ENCODE results near the gene DNAH6.

The DNAH6 gene

DNA sequence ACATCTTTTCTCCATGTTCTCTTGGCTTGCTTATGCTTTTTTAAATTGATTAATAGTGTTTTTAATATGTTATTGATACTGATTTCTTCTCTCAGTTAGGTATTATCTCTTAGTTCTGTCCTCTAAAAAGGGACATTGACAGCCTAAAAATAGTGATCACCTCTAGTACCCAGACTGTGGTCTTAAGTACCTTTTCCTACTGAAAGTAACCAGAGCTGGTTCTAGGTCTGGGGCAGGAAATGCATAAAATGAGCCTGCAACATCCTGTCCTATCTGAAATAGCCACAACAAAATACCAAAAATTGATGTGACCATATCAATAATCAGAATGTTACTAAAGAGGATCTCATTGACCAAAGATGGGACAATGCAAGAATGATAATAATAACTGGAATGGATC is 113.3 kb downstream of the DNAH6 start:
- DNase-seq (ENCODE audit: low read depth): no peak

DNA sequence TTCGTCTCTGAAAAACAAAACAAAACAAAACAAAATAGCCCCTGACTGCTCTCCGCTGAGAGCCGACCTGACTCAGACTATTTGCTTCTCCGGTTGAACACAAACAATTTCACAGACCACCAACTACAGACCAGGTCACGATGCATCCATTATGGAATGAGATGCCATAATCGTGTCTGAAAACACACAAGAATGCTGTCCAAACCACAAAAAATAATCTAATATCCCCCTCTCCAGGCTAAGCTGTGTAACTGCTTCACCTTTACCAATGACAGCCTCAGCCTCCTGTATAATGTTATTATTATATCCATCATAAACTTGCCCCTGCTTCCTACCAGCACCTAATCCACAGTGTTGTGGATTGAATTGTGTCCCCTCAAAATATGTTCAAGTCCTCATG is 114.7 kb downstream of the DNAH6 start:
- DNase-seq (ENCODE audit: low read depth): no peak

DNA sequence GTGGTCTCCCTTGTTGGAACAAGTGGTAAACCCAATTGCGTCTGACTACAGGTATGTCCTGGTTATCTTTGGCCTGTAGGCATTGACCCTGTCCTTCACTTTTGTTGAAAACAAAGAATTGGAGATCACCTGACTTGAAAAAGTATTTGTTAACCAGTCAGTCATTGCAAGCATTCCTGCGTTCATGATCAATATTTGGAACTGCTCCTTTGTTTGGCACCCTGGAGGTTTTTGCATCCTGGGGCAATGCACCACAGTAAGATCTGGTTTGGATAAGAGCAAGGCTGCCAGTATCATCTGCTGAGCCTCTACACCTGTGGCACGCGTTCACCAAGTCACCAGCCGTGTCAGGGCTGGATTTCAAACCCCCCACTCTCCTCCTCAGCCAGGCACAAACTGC is 115.7 kb downstream of the DNAH6 start:
- no peak for DNase-seq (ENCODE audit: low read depth)

DNA sequence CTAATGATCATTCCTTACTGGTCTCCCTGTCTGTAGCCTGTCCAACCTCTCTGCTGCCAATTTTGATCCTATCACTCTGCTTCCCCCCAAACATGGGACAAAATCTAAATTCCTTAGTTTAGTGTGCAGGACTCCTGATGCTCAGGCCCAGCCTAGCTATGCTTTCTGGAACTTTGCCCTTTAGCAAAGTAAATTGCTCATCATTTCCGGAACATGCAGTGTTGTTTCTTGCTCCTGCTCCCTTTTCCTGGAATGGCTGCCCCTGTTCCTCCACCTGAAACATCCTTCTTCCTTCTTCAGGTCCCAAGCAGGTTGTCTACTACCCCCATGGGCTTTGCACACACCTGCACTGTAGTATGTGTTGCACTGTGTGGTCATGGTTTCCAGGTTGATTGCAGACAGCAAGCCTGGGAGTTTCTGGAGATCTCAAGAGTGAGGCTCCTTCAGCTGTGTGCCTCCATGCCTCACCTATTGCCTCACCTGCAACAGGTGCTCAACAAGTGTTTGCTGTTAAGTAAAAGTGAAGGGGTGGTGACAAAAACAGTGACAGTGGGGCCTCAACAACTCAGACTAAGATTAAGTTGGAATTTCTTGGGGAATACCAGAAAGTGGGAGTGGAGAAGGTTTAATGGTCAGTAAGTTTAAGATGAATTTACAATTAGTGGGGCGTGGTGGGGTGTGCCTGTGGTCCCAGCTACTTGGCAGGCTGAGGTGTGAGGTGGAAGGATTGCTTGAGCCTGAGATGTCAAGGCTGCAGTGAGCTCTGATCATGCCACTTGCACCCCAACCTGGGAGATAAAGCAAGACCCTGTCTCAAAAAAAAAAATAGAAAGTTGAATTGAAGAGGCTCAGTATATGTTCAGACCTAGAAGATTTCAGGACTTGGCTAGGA is 120.0 kb downstream of the DNAH6 start:
- no peak for DNase-seq (ENCODE audit: low read depth)

DNA sequence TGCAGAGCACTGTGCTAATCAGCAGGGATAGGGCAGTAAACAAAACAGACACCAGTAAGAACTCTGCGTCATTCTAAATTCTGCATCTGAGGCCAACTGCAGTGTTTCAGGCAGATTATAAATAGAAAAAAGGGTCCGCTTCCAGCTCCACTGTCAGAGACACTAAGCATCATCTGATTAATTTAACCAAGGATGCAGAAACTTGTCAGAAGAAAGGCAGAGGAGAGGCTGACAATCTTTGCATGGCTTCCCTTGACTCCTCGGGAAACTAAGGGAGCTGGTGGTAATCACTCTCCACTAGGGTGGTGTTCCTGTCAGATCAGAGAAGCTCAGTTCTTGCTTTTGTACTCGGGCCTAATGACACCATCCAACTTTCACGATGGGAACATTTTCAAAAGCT is 123.5 kb downstream of the DNAH6 start:
- DNase-seq (ENCODE audit: low read depth): no peak

DNA sequence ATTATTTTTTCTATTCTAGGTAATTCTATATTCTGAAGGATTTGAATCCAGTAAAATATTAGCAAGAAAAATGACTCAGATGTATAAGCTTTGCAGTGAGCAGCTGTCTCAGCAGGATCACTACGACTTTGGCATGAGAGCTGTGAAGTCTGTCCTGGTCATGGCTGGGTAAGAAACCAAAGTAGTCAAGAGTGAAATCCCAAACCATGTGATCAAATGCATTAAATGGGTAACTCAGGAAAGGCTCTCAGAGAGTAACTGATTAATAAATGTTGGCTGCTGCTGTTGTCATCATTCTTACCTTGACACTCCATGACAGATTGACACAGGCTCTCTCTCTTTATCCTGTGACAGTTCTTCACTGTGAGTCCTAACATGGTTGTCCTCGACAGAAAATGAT is 124.1 kb downstream of the DNAH6 start:
- DNase-seq (ENCODE audit: low read depth): no peak

DNA sequence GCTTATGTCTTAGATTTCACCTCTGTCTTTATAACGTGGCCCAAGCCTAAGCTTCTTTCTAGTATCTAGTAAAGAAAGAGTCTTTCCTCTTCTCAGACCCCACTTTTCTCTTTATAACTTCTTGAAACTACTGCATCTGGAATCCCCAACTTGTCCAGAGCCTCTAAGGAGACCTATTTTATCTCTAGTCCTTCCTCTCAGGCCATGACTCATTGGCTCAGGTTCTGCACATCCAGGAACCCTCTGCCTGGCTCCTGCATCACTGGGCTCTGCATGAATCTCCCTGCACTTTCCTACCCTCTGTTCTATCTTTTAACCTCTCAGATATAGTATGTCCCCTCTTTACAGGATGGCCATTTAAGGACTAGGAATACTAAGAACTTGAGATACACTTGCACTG is 124.7 kb downstream of the DNAH6 start:
- DNase-seq (ENCODE audit: low read depth): no peak

DNA sequence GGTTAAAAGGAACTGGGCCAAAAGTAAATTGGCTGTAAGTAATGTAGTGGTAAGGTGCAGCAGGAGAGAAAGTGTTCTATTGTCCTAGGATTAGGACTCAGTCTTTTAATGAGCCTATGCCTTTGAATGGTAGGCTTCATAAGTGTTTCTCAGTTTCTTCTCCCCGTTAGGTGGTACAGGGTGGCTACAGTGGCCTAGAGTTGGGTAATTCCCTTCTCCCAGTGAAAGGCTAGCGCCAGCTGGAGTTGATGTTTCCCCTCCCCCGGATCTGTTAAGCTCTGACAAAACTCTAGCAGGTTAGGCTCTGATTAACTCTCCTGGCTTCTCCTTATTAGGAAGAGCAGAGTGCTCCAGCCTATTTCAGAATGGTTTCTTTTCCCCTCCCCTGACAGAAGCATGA is 127.7 kb downstream of the DNAH6 start:
- DNase-seq (ENCODE audit: low read depth): no peak

DNA sequence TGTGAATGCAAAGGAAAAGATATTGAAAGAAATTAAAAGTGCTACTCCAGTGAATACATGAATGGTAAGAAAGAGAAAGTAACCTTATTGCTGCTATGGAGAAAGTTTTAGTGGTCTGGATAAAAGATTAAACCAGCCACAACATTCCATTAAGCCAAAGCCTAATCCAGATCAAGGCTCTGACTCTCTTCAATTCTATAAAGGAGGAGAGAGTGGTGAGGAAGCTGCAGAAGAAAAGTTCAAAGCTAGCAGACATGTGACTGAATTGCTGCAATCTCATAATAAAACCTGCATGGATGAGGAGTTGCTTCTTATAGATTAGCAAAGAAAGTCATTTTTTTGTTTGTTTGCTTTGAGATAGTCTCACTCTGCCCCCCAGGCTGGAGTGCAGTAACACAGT is 130.2 kb downstream of the DNAH6 start:
- no peak for DNase-seq (ENCODE audit: low read depth)

DNA sequence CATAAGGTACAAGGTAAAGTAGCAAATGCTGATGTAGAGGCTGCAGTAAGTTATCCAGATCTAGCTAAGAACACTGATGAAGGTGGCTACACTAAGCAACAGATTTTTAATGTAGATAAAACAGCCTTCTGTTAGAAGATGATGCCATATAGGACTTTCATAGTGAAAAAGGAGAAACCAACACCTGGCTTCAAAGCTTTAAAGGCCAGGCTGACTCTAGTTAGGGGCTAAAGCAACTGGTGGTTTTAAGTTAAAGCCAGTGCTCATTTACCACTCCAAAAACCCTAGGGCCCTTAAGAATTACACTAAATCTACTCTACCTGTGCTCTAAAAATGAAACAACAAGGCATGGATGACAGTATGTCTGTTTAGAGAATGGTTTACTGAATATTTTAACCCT is 131.0 kb downstream of the DNAH6 start:
- DNase-seq (ENCODE audit: low read depth): no peak

DNA sequence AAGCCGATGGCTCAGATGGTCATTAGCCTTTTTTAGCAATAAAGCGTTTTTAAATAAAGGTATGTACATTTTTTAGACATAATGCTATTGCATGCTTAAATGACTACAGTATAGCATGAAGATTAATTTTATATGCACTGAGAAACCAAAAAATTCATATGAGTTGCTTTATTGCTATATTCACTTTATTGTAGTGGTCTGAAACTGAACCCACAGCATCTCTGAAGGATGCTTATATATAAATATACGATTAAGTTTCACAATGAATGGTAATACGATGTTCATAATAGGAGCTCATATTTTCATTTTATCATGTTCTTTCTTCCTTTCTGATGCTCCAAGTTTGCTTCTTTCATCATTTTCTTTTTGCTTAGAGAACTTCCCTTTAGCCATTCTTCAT is 132.8 kb downstream of the DNAH6 start:
- DNase-seq (ENCODE audit: low read depth): no peak

DNA sequence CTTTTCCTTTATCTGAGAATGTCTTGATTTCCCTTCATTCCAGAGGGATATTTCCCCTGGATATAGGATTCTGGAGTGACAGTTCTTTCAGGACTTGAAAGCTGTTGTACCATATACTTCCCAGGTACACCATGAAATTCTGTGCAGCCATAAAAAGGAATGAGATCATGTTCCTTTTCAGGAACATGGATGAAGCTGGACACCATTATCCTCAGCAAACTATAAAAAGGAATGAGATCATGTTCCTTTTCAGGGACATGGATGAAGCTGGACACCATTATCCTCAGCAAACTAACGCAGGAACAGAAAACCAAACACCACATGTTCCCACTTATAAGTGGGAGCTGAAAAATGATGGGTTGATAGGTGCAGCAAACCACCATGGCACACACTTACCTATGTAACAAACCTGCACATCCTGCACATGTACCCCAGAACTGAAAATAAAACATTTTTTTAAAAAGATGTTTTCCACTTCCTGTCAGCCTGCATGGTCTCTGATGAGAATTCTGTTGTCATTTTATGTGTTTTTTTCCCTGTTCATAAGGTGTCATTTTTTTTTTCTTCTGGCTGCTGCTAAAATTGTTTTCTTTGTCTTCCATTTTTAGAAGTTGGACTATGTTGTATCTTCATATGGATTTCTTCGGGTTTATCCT is 133.3 kb downstream of the DNAH6 start:
- DNase-seq (ENCODE audit: low read depth): no peak

DNA sequence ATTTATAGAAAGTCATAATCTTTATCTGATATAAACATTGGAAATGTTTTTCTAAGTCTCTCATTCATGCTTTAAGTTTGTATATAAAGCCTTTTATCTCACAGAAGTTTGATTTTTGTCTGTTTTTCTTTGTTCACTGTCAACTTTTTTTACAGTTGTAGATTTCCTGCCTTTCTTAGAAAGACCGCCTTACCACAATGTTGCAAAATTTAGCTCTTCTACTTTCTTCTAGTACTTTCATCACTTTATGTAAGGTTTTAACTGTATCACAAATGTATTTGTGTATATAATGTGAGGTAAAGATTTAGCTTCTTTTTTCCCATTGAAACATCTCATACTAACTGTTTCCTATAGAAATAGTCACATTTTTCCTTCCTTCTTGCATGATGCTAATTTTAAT is 136.1 kb downstream of the DNAH6 start:
- DNase-seq (ENCODE audit: low read depth): no peak

DNA sequence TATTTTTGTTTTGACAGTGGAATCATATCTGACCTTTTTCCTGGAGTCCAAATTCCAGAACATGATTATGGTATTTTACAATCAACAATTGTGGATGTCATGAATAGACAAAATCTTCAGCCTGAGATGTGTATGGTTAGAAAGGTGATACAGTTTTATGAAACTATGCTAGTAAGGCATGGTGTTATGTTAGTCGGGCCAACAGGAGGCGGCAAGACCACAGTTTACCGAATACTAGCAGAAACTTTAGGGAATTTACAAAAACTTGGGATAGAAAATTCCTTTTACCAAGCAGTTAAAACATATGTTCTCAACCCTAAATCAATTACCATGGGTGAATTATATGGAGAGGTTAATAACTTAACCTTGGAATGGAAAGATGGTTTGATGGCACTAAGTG is 137.0 kb downstream of the DNAH6 start:
- DNase-seq (ENCODE audit: low read depth): no peak

DNA sequence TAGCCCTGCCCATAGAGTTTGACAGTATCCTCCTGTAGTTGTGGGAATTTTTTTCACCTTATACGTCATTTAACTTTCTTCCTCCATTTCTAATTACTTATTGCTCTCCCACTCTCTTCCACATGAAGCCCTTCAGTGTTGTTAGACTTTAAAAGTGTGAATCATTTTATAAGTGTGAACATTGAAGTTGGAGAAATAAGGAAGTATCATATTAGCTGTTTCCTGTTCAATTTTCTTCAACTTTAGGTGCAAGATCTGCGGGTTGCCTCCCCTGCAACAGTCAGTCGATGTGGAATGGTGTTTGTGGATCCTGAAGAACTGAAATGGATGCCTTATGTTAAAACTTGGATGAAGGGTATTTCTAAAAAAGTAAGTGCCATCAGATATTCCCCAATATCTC is 138.1 kb downstream of the DNAH6 start:
- no peak for DNase-seq (ENCODE audit: low read depth)

DNA sequence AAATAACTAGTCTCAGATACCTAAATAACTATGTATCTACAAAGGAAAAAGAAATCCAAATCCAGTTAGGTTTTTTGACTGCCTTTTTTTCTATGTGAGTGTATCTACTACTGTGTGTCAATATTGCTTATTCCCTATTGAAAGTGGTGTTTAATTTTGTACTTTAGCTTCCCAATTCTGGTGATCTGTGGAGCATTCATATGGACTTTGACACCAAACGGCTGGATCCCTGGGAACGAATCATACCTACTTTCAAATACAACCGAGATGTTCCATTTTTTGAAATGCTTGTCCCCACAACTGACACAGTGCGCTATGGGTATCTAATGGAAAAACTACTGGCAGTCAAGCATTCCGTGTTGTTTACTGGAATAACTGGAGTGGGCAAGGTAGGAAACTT is 152.8 kb downstream of the DNAH6 start:
- DNase-seq (ENCODE audit: low read depth): no peak

DNA sequence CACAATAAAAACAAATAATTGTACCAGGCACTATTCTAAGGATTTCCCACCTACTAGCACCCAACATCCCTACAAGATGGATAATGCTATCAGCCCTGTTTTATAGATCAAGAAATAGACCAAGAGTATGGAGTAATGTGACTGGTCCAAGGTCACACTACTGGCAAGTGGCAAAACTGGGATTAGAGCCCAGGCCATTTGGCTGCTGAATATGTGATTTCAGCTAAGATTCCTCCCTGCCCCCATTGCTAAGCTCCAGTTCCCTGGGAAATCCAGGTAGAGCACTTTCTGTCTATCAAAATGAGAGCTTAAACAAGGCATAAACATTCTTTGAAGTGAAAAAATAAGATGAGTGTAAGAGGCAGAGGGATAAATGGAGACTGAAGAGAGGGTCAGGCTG is 157.8 kb downstream of the DNAH6 start:
- no peak for DNase-seq (ENCODE audit: low read depth)

DNA sequence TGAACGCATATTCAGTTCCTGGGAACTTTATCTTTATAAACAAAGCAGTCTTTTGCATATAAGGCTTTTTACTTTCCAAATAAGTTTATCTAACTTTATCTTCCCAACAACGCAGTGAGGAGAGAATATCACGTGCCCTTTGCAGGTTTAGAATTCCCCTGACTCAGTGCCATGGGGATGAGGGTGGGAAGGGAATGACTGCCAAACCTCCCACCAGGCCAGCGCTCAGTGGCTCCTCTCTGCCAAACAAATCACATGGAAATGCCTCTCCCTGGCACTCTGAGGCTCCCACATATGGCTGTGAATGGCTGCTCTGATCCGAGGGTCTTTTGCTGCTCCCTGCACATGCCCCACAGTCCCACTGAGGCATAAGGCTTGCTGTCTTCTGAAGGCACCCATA is 158.3 kb downstream of the DNAH6 start:
- DNase-seq (ENCODE audit: low read depth): no peak

DNA sequence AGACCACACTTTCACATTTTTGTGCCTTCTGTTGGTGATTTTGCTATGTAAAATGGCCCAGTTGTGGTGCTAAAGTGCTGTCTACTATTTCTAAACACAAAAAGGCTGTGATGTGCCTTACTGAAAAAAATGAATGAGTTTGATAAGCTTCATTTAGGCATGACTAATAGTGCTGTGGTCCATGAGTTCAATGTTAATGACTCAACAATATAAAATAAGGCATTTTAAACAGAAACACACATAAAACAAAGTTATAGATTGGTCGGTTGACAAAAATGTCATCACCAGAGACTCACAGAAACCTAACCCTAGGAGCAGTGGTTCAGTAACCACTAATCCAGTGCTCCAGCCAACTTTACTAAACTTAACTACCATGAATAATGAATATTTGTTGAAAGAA is 160.0 kb downstream of the DNAH6 start:
- DNase-seq (ENCODE audit: low read depth): no peak

DNA sequence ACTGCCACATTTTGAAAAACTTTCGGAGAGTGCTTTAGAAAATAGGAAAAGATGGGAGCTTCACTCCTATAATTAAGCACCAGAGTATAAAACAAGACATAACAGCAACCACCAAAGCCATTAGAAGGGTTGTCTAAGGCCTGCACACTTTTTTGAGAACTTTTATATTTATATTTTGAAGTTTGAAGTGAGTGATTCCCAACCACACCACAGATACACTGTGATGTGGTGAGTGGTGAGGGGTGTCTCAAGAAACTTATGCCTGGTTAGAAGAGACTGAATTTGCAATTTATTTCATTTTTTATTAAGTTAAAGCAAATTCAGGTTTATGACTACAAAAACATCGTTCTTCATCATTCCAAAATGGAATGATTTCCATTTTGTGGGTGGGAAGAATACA is 161.9 kb downstream of the DNAH6 start:
- DNase-seq (ENCODE audit: low read depth): no peak

DNA sequence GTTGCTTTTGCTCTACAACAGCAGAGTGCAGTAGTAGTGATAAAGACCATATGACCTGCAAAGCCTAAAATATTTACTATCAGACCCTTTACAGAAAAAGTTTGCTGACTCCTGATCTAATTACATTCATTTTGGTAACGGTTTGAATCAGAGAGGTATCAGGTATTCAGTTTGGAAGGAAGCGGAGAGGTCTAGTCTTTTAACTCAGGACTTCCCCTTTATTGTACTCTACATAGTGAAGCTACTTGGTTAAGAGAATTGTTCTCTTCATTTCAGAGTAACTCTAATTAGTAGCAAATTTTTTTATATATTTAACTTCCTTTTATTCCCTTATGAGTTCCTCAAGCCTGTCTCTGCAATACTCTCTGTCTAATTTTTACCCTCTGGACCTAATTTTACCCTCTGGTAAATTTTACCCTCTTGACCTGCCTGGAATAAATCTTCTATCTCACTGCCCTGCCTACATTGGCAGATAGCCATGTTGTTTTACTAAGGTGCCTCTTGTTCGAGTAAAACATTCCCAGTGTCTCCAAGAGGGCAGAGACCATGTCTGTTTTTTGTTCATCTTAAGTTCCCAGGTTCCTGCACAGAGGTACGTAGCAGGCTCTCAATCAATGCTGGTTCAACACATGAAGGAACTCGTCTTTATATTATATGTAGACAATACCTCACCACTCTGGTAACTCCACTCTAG is 170.6 kb downstream of the DNAH6 start:
- DNase-seq (ENCODE audit: low read depth): no peak

DNA sequence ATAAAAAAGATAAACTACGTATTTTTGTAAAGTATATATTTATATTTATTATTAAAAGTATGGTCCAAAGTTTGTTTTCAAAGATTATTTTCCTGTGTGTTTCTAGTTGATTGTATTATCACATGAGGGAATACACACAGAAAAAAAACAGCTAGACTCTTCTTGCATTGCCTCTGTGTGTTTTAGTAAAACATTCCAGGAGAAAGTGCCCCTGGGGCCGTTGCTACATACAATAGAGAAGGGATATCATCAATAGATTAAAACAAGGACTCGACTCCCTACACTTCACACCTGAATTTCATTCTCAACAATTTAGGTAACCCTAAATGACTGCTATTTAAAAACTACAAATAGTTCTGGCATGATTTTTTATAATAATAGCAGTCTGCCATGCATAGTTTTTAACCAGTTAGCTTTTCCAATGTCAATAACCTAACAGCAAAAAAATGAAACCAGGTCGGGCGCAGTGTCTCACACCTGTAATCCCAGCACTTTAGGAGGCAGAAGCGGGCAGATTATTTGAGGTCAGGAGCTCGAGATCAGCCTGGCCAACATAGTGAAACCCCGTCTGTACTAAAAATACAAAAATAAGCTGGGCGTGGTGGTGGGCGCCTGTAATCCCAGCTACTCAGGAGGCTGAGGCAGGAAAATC is 171.3 kb downstream of the DNAH6 start:
- no peak for DNase-seq (ENCODE audit: low read depth)

DNA sequence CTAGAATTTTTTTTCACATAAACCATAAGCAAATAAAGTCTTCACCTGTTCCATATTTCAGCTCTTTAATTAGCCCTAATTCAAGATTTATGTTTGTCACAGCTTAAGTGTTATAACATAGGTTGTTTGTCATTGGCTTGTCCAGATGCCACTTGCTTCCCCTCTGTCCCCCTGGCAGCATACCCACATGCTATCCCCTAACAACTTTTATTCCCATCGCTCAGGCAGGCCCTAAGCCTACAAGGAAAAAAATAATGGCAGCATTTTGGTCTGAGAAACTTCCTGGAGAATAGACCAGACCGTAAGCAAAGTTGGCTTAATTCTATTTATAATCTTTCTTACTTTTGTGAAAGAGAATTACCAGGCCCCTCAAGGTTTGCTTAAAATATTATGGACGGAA is 173.9 kb downstream of the DNAH6 start:
- DNase-seq (ENCODE audit: low read depth): no peak

Data from activated gamma-delta T cell treated with anti-CD3 and anti-CD28 coated beads, Interleukin-2, amount 50 U/mL, for 16 hours (primary cell).